Stimulated activated CD8-positive, alpha-beta memory T cell treated with anti-CD3 and anti-CD28 coated beads, Interleukin-15, amount 100 ng/mL, for 1 hour (primary cell): ENCODE results near the gene ZBP1.

Experiments used
- DNase-seq: peaks from one replicate; pipeline ENCODE4 v3.0.0-alpha.2; 2020; ENCODE audit warnings: low read depth

Gene ZBP1

DNA sequence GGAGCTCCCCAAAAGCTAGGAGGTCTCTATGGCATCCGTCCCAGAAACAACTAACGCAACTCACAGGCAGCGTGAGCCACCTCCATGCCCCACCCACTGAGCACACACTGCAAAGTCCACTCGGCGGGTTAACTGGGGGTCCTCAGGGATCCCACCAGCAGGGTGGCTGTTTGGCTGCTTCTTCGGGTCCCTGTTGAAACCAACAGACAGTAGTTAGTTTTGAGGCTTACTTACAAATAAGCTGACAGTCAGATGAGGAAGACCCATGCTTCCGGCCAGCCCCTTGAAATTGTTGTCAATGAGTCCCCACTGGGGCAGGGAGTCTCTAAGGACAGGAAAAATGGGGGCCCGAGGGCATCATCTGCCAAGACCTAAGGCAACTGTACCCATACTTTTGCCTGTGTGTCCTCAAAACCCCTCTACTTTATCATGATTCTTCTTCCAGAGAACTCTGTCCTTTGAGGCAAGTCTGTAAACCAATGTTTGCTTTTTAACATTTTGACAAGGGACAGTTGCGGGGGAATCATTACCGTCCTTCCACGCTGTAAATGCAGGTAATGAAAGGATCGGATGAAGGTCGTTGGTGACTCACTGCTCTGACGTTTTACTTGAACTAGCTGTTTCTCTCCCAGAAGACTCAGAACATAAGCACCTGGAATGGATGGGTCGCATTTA, 61.5 kb downstream of the ZBP1 start:
- no peak for DNase-seq

DNA sequence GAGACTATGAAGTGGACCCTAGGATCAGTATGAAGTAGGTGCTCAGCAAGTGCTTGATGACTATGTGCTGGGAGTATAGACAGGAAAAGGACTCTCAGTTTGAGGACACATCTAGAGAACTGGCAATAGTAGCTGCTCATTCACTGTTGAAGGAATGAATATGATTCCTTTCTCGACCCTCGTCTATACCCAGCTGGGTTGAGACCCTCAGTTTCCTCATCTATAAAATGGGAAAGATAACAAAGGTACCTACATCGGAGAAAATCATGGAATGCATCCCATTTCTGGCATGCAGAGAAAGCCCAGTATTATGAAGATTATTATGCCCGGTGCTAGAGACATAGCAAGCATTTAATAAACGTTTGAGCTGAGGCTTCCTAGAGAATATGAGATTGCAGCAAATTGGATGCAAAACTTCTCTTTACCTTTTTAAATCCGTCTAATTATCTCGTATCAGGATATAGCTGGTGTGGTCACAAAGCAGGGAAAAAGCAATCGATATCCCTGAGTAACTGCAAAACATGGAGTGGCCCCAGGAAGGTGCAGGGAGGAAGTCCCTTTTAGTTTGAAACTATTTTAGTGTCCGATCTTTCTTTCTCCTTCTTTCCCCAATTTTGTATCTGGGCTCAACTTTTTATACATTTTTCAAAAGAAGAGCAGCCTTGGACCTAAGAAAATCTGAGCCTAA, 62.2 kb downstream of the ZBP1 start:
- DNase-seq = no peak

DNA sequence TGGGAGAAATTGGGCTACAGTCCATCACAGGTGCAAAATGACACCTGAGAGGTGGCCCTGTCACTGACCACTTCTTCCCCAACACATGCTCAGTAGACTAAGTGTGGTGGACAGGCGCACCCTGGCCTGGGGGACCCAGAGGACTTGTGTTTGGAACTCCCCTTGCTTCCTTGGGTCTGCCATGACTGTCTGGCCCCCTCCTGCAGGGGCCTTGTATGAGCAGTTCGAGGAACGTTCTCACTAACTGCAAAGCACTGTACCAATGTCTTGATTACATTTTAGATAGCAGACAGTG, 63.3 kb downstream of the ZBP1 start:
- DNase-seq = no peak

DNA sequence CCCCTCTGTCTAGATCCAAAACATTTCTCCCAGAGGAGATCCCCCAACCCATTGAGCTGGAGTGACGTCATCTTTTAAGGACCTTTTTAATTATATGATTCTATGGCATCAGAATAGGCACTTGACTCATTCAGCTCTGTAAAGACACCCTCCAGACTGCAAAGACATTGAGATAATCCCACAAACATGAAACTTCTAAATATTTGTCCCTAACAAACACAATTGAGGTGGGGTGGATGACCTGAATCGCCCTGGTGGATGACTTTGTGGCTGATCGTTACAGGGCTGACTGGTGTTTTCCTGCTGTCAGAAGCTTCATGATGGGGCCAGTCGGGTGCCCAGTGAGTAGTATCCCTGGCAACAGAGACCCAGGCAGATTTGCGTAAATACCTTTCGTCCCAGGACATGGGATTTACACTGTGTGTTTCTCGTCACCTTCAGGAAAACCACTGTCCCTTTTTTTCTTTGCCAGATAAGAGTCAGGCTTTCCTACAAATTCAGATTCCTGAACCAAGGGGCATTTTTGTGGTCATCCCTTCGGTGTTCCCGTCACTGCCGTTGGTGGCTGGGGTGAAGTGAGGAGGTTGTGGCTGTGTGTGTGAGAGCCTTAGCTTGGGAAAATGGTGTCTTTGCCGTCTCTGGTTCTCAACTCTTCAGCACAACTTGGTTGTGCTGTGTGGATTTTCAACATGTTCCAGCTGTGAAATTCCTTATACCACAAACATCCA, 64.6 kb downstream of the ZBP1 start:
- no peak for DNase-seq
